ENCODE results near the gene MAP4K1. TPM values are rescaled to one million over a fixed set of nuclear protein-coding genes. Genes with fewer than 3 reads are reported as not detected.

The MAP4K1 gene
- total and polyA plus RNA-seq, 9 donors, result 0.95 to 6.1 (median 2.6) TPM

DNA sequence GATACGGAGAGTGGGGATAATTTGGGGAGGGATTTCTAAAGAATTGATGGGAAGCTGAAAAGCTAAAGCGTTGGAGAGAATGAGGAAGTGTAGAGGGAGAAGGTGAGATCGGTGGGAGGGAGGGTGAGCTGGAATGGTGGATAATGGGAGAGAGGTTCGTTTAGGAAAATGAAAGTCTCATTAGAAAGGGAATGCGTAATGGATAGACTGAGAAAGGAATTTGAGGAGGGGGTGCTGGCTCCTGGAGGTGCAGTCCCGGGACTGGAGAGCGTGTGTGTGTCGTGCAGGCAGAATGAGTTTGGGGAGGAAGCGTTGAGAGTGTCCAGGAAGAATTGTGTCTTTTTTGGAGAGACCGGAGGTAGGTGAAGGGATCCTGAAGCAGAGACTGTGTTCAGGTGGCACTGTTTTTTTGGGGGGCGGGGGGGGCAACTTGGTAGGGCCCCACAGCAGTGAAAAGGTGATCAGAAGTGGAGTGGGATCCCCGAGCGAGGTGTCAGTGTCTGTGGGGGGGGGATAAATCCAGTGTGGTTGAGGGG lies 31.1 kb upstream of the MAP4K1 start:
- Histone ChIP-seq H3K36me3 (no peaks in the 10 kb centered on the region), H3K27me3 (no peaks in the 10 kb centered on the region), H3K4me3 (peak overlapping the region; percentile 77), H3K27ac (peak overlapping the region; percentile 27 to 47), H3K9me3 (no peaks in the 10 kb centered on the region), H3K4me1 (ENCODE audit: insufficient read depth) (peaks cover 28% of the 10 kb centered on the region)
- TF ChIP-seq, protein P1, sequence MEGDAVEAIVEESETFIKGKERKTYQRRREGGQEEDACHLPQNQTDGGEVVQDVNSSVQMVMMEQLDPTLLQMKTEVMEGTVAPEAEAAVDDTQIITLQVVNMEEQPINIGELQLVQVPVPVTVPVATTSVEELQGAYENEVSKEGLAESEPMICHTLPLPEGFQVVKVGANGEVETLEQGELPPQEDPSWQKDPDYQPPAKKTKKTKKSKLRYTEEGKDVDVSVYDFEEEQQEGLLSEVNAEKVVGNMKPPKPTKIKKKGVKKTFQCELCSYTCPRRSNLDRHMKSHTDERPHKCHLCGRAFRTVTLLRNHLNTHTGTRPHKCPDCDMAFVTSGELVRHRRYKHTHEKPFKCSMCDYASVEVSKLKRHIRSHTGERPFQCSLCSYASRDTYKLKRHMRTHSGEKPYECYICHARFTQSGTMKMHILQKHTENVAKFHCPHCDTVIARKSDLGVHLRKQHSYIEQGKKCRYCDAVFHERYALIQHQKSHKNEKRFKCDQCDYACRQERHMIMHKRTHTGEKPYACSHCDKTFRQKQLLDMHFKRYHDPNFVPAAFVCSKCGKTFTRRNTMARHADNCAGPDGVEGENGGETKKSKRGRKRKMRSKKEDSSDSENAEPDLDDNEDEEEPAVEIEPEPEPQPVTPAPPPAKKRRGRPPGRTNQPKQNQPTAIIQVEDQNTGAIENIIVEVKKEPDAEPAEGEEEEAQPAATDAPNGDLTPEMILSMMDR (IDR thresholded peaks at IDR 0.05), result no peak
- TF ChIP-seq POLR2A (IDR thresholded peaks at IDR 0.05) (no peak), EP300 (IDR thresholded peaks at IDR 0.05) (no peak)
- DNase-seq, result no peak
- intact Hi-C loops (cut with DNase I), result loop anchor here (5.0 to 10.0 kb wide), 4 partner anchors 78 to 203 kb away; partner anchors contain the start of genes ECH1 (in 1 of the 4) and HNRNPL (in 1 of the 4)
- 0 to 1% (median 0%) methylated on average over 13 of the region's 13 CpGs for WGBS, 3 donors

DNA sequence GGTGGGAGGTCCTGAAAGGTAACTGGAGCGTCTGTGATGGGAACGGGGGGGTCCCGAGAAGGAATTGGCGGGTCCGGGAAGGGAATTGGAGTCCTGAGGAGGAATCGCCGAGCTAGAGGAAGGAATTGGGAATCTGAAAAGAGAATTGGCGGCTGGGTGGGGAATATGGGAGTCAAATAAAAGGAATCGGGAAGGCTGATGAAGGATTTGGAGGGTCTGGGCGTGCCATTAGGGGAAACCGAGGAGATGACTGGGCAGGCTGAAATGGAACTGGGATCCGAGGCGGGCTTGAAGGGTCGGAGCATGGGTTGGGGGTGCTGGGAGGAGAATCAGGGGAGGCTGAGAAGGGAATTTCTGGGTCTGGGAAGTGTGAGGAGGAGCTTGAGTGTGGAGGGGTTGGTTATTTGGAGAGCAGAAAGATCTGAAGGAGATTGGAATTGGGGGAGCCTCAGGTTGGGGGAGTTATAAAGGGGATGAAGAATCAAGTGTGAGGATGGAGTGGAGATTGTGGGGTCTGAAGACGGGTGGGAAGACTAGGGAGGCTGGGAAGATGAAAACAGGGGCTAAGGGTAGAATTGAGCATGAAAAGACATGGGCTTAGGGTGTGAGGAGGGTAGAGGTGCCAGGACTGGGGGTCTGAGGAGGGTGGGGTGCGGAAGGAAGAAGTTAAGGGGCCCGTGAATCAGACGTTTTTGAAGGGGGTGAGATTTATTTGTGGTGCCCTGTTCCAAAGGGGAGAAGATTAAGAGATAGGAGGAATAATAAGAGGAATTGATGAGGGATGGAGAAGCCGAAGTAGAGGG lies 30.4 kb upstream of the MAP4K1 start:
- Histone ChIP-seq H3K4me1 (ENCODE audit: insufficient read depth) (peaks cover 28% of the 10 kb centered on the region), H3K4me3 (peak overlapping the region; percentile 77)
- intact Hi-C loops (cut with DNase I), result loop anchor here (5.0 to 10.0 kb wide), 4 partner anchors 79 to 204 kb away; partner anchors contain the start of genes ECH1 (in 1 of the 4) and HNRNPL (in 1 of the 4)

DNA sequence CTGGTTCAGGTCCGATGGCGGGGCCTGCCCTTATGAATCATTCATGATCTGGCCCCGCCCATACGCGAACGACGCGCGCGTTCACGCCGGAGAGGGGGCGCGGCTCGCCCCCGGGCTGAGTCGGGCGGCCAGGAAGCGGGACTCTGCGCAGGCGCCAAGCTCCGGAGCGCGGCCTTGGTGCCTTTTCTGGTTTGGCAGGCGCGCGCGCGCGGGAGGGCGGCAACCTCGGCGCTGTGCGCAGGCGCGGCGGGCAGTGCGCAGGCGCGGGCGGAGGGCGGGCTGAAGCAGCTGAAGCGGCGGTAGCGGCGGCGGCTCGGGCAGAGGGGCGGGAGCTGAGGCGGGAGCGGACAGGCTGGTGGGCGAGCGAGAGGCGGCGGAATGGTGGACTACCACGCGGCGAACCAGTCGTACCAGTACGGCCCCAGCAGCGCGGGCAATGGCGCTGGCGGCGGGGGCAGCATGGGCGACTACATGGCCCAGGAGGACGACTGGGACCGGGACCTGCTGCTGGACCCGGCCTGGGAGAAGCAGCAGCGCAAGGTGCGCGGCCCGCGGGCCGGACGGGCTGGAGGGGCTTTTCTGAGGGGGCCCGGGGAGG lies 29.7 kb upstream of the MAP4K1 start, which contains the start of gene ACTN4:
Gene ACTN4 (plus strand): TSS at position 282 of the 598 bp plus-strand sequence. CDS start 97 bp downstream, at position 379.
- TF ChIP-seq POLR2A (IDR thresholded peaks at IDR 0.05), result peak; percentile 95
- TF ChIP-seq, protein P1 (IDR thresholded peaks at IDR 0.05), result peak in 1 of 3 donors; percentile 26
- no peak for TF ChIP-seq EP300 (IDR thresholded peaks at IDR 0.05)
- intact Hi-C loops (cut with DNase I), result loop anchor here (5.0 to 10.0 kb wide), 4 partner anchors 80 to 205 kb away; partner anchors contain the start of genes ECH1 (in 1 of the 4) and HNRNPL (in 1 of the 4)
- H3K9me3 ChIP-seq, result no peaks in the 10 kb centered on the region
- H3K4me3 ChIP-seq, result peak within 1 kb of the TSS; percentile 77
- peak within 1 kb of the TSS; percentile 27 to 47 for H3K27ac ChIP-seq
- H3K27me3 ChIP-seq, result no peaks in the 10 kb centered on the region
- 0% methylated on average over 57 to 77 of the region's 77 CpGs for WGBS, 3 donors
- DNase-seq, result peak; percentile 99 to 100 (median 100)
- H3K4me1 ChIP-seq (ENCODE audit: insufficient read depth), result peaks cover 26% of the 10 kb centered on the region
- no peaks in the 10 kb centered on the region for H3K36me3 ChIP-seq

More for the DNA sequence above, 30.4 kb upstream of the MAP4K1 start:
- DNase-seq, result no peak
- no peaks in the 10 kb centered on the region for H3K36me3 ChIP-seq
- H3K27ac ChIP-seq, result peak overlapping the region; percentile 27 to 47
- WGBS, 3 donors, result 0 to 1% (median 0%) methylated on average over 19 of the region's 19 CpGs
- no peaks in the 10 kb centered on the region for H3K27me3 ChIP-seq
- no peaks in the 10 kb centered on the region for H3K9me3 ChIP-seq
- TF ChIP-seq, protein P1 (IDR thresholded peaks at IDR 0.05), result no peak
- TF ChIP-seq POLR2A (IDR thresholded peaks at IDR 0.05), result no peak

DNA sequence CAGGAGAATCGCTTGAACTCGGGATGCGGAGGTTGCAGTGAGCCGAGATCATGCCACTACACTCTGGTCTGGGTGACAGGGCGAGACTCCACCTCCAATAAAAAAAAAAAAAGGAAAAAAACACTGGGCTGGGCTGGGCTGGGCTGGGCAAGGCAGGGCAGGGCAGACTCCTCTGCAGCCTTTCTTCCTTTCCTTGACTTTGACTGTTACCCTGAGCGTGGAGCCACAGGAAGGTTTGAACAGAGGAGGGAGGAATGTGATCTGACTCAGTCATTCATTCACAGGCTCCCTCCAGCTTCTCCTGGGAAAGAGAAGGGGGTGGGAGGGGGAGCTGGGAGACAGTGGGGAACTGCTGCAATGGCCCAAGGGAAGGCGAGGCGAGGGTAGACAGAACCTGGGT lies 27.0 kb upstream of the MAP4K1 start:
- H3K27ac ChIP-seq, result no peak overlapping the region
- H3K36me3 ChIP-seq, result no peaks in the 10 kb centered on the region
- no peaks in the 10 kb centered on the region for H3K9me3 ChIP-seq
- TF ChIP-seq, protein P1 (IDR thresholded peaks at IDR 0.05), result no peak
- TF ChIP-seq EP300 (IDR thresholded peaks at IDR 0.05) (no peak), POLR2A (IDR thresholded peaks at IDR 0.05) (no peak)
- DNase-seq, result no peak
- H3K27me3 ChIP-seq, result no peaks in the 10 kb centered on the region
- no peak overlapping the region for H3K4me3 ChIP-seq
- peaks cover 3% of the 10 kb centered on the region for H3K4me1 ChIP-seq (ENCODE audit: insufficient read depth)
- WGBS, 3 donors, result 86 to 94% (median 93%) methylated on average over 8 of the region's 8 CpGs
- intact Hi-C loops (cut with DNase I), result loop anchor here (5.0 to 10.0 kb wide), 4 partner anchors 83 to 208 kb away; partner anchors contain the start of genes ECH1 (in 1 of the 4) and HNRNPL (in 1 of the 4)
